Parathyroid adenoma (tissue), 2 donors: Measurements from ENCODE around the gene OR2V2.

Experiments
- H2AFZ ChIP-seq: fragments of 300-600 bp; sonication (generic); one replicate; pipeline ENCODE4 v1.7.0; 2017; ENCODE audit warnings: antibody characterized with exemption, mild to moderate bottlenecking
- H3K27ac ChIP-seq: fragments of 300-600 bp; sonication (generic); one replicate; pipeline ENCODE4 v1.7.0; 2017
- H3K27me3 ChIP-seq: fragments of 300-600 bp; sonication (generic); one replicate; pipeline ENCODE4 v1.7.0; 2017; ENCODE audit warnings: low read length; ENCODE audit not compliant: control insufficient read depth, insufficient read depth
- H3K36me3 ChIP-seq: fragments of 300-600 bp; sonication (generic); one replicate; pipeline ENCODE4 v1.7.0; 2017; ENCODE audit warnings: low read length; ENCODE audit not compliant: control insufficient read depth, insufficient read depth
- H3K4me1 ChIP-seq: fragments of 300-600 bp; sonication (generic); one replicate; pipeline ENCODE4 v1.7.0; 2017; ENCODE audit warnings: control low read depth
- H3K4me2 ChIP-seq: fragments of 300-600 bp; sonication (generic); one replicate; pipeline ENCODE4 v1.7.0; 2017; ENCODE audit warnings: low read length
- H3K4me3 ChIP-seq: fragments of 300-600 bp; sonication (generic); one replicate; pipeline ENCODE4 v1.7.0; 2017; ENCODE audit warnings: low read depth, low read length
- H3K79me2 ChIP-seq: fragments of 300-600 bp; sonication (generic); one replicate; pipeline ENCODE4 v1.7.0; 2017; ENCODE audit warnings: control low read depth
- H3K9ac ChIP-seq: fragments of 300-600 bp; sonication (generic); one replicate; pipeline ENCODE4 v1.7.0; 2017; ENCODE audit warnings: mild to moderate bottlenecking
- H3K9me3 ChIP-seq: fragments of 300-600 bp; sonication (generic); one replicate; pipeline ENCODE4 v1.7.0; 2017; ENCODE audit warnings: low read length; ENCODE audit not compliant: control insufficient read depth
- CTCF ChIP-seq: fragments of 300-600 bp; sonication (generic); IDR thresholded peaks from one replicate; pipeline ENCODE4 v1.7.0; 2017; ENCODE audit warnings: antibody characterized with exemption, mild to moderate bottlenecking
- donor health status: primary hyperparathyroidism.

Gene OR2V2

GRCh38 chr5:181207214-181207959, 60.0 kb downstream of the OR2V2 start:
- H3K27me3 ChIP-seq: no peaks in the 10 kb centered on the region
- no peak for TF ChIP-seq CTCF

GRCh38 chr5:181207960-181208253, 60.5 kb downstream of the OR2V2 start:
- H3K4me2 ChIP-seq: no peak overlapping the region
- H3K27me3 ChIP-seq: no peaks in the 10 kb centered on the region
- H3K4me3 ChIP-seq: no peak overlapping the region
- H2AFZ ChIP-seq: no peak overlapping the region
- H3K9me3 ChIP-seq: no peaks in the 10 kb centered on the region
- TF ChIP-seq CTCF: no peak
- H3K79me2 ChIP-seq: no peaks in the 10 kb centered on the region
- no peak overlapping the region for H3K9ac ChIP-seq
- peaks cover 9% of the 10 kb centered on the region for H3K4me1 ChIP-seq
- H3K36me3 ChIP-seq: no peaks in the 10 kb centered on the region
- no peak overlapping the region for H3K27ac ChIP-seq

More at GRCh38 chr5:181207214-181207959, 60.0 kb downstream of the OR2V2 start:
- H2AFZ ChIP-seq: peak overlapping the region; percentile 36
- H3K4me2 ChIP-seq: peak overlapping the region; percentile 18
- peak overlapping the region; percentile 43 for H3K4me3 ChIP-seq
- peak overlapping the region; percentile 79 for H3K27ac ChIP-seq
- H3K4me1 ChIP-seq: peaks cover 9% of the 10 kb centered on the region
- H3K79me2 ChIP-seq: no peaks in the 10 kb centered on the region
- no peaks in the 10 kb centered on the region for H3K36me3 ChIP-seq
- H3K9me3 ChIP-seq: no peaks in the 10 kb centered on the region
- no peak overlapping the region for H3K9ac ChIP-seq
